ENCODE data around the gene LIPC.

GRCh38 chr15:58416963-58417362 lies 14.8 kb upstream of the LIPC start:
- TF ChIP-seq POLR2AphosphoS5 (IDR thresholded peaks at IDR 0.05; ENCODE audit: low read depth, low read length): no peak
- TF ChIP-seq POLR2A (IDR thresholded peaks at IDR 0.05; ENCODE audit: low read depth, low read length): no peak
- no peak for TF ChIP-seq TAF1 (IDR thresholded peaks at IDR 0.05; ENCODE audit: borderline replicate concordance, low read depth, low read length)

All from GM12892 (cell line).